ENCODE data around the gene PLOD3. TPM values are rescaled to one million over a fixed set of nuclear protein-coding genes. Genes with fewer than 3 reads are reported as not detected.
"Not testable (repeated sequence)": the region's sequence is repeated elsewhere in the genome, so short reads cannot be mapped to it uniquely, and the experiment has no call there.

PLOD3 gene
- polyA plus RNA-seq, 4 donors, result 42.1 to 50.0 (median 45.4) TPM

DNA sequence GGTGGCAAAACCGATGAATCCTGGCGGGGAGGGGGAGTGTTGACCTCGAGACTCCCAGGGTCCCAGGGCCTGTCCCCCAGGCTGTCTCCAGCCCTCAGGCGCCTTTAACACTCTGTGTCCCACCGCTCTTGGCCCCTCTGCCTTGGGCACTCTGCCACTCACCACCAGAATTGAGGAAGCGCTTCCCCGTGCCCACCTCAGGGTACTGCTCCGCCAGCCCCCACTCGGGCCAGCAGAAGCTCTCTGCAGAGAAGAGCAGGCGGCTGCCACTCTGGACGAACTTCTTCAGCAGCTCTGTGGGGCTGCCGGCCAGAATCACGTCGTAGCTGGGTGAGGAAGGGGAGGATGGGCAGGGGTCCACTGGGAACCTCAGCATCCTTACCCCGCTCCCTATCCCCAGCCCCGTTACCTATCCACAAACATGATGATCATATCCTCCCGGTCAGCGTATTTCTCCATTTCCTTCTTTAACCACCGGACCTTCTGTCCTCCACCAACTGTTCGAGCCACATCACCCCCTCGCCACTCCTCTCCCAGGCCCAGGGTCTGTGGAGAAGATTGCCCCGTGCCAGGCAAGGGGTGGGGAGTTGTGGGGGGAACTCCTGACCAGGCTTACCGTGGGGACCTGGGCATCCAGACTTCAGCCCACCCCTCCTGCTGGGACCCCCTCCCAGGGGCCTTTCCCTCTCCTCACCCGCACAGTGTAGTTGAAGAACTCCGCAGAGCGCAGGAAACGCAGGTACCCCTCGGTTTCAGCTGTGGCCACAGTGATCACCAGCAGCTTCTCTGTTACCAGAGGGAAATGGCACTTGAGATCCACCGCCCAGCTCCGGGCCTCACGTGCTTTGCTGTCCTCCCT, 1.2 kb downstream of the PLOD3 start:
- DNase-seq (ENCODE audit: low read depth in 4 of 4, low spot score in 3 of 4), result no peak

DNA sequence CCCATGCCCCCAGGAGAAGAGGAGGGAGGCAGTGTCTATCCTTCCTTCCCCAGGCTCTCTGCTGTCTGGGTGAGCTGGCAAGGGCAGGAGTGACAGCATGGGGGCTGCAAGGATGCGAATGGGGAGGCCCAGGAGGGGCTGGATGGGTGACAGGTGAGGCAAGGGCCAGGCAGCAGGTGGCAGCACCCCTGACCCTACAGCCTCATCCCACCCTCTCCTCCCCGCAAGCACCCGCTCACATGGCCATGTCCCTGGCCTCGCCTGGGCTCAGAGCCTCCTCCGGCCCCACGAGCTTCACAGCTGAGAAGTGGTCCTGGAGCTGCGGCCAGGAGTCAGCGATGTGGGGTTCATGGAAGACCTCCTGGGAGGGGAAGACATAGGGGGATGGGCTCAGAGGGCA, 5.4 kb downstream of the PLOD3 start:
- no peak for DNase-seq (ENCODE audit: low read depth in 4 of 4, low spot score in 3 of 4)

DNA sequence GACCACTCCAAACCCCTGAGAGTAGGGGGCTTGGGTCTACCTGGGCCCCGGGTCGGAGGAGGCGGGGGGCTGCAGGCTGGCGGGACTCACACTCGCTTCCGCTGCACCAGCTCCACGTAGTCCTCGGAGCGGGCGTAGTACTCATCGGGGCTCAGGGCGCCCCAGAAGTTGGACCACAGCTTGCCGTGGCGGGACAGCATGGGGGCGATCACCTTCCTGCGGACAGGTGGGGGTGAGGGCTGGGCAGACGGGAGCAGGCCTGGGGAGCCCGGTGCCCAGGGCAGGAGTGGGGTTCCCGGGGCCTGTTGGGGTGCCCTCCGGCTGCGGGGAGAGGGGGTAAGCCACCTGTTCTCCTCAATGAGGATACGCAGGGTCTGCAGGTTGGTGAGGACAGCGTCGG, 5.9 kb downstream of the PLOD3 start:
- no peak for DNase-seq (ENCODE audit: low read depth in 4 of 4, low spot score in 3 of 4)

DNA sequence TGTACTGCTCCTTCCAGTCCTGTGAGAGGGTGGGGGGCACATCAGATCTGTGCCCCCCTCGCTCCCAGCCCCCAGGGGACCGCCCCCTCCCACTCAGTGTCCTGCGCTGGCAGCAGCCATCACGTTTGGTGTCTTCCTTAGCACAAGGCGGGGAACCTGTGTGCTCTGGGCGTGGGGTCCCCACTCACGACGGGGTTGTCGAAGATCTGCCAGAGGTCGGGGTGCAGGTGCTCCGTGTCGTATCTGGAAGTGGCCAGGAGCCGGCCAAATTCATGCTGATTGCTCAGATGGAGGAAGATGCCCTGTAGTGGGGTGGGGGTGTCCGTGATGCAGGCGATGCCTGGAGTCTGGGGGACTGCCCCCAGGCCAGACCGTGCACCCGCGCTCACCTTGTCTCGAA, 7.2 kb downstream of the PLOD3 start:
- DNase-seq (ENCODE audit: low read depth in 4 of 4, low spot score in 3 of 4), result no peak

DNA sequence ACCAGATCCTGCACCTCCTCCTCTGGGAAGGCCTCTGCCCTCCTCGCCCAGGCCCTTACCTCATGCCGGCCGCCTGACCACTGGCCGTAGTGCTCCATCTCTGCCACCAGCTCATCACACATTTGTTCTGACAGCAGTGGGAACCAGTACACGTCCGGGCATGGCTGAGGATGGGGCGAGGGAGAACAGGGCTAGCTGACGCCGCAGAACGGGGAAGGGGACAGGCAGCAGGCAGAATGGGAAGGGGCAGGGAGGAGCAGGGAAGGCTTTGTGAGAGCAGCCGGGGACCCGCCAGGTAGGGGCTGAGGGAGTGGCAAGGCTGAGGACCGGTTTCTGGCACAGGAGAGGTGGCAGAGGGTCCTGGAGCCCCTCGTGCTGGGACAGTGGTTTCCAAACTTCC, 8.6 kb downstream of the PLOD3 start:
- DNase-seq (ENCODE audit: low read depth in 4 of 4, low spot score in 3 of 4), result no peak

DNA sequence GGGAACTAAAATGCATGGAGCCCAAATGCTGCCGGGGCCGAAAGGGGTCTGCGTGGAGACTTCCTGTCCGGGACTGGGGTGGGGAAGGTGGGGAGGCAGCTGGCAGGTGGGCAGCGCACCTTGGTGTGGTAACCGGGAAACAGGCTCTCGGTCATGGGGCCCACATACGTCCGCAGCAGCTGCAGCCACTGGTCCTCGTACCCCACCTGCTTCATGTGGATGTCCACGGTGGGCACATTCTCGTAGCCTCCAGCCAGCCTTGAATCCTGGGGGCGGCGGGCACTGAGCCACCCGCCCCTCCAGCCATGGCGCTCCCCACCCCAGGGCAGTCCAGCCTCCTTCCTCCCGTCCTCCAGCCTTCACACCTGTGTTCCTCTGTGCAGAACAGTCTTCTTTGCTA, 9.9 kb downstream of the PLOD3 start:
- DNase-seq (ENCODE audit: low read depth in 4 of 4, low spot score in 3 of 4), result no peak

DNA sequence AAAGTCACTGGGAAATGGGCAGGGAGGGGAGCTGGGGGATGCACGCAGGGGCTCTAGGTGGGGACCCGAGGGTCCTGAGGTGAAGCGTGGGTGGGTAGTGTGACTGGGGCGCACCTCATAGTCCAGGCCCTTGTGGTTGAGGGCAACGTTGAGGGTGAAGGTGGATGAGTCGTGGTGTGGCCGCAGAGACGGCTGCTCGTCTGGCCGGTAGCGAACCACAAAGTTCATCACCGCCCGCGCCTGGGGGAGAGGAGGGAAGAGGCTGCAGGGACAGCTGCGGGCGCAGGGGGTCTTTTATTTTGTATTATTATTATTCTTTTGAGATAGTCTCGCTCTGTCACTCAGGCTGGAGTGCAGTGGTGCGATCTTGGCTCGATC, 10.7 kb downstream of the PLOD3 start:
- no peak for DNase-seq (ENCODE audit: low read depth in 4 of 4, low spot score in 3 of 4)

DNA sequence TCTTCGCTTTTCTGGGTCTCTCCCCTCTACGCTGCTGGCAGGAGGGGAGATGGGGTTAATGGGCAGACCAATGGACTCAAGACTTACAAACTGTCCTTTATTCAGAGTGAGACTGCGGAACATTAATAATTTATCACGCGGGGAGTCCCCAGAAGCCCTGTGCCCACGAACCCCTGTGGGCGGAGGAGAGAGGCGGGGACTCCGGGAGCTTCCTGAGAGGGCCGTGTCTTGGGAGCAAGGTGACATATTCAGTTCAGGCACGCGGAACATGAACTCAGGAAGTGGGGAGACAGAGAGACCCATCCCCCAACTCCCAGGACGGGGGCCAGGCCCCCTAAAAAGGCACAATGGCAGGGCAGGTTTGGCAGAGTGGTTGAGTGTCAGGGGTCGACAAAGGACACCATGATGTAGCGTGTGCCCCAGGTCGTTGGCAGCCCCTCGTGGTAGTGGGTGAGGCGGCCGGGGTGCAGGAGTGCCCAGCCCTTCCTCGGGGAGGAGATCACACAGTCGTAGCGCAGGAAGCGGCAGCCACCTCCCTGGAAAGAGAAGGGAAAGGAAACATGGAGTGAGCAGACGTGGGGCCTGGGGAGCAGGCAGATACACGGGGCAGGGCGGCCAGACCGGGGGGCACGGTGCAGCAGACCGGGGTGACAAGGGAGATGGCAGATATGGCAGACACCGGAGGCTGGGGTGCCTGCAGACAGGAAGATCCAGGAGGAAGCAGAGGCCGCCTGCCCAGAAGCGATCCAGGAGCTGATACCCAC, 11.3 kb downstream of the PLOD3 start:
- no peak for DNase-seq (ENCODE audit: low read depth in 4 of 4, low spot score in 3 of 4)

DNA sequence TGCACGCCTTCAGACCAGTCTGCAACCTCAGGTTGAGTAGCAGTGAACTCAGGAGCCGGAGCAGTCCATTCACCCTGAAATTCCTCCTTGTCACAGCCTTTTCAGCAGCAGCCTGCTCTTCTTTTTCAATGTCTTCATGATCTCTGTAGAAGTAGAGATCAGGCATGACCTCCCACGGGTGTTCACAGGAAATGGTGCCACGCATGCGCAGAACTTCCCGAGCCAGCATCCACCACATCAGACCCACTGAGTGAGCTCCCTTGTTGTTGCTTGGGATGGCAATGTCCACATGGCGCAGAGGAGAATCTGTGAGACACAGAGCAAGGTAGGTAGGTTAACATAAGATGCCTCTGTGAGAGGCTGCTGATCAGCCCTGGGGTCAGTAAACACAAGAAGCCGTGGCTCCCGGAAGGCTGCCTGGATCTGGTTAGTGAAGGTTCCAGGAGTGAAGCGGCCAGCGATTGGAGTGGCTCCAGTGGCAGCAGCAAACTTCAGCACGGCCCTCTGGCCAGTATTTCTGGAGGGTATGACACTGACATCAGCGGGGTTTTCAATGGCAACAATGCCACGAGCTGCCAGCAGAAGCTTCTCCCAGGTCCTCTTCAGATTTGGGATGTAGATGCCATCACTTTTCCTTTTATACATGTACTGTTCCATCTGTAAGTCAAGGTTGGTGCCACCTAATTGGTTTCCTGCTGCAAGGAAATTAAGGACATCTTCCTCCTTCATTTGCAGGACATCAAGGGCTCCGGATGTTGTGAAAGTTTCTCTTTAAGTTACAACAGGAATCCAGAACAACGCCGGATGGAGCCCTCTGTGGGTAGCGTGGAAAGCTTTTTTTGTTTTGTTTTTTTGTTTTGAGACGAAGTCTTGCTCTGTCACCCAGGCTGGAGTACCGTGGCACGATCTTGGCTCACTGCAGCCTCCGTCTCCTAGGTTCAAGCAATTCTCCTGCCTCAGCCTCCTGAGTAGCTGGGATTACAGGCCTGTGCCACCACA, 13.3 kb downstream of the PLOD3 start:
- not testable (repeated sequence) for DNase-seq (ENCODE audit: low read depth in 4 of 4, low spot score in 3 of 4)

DNA sequence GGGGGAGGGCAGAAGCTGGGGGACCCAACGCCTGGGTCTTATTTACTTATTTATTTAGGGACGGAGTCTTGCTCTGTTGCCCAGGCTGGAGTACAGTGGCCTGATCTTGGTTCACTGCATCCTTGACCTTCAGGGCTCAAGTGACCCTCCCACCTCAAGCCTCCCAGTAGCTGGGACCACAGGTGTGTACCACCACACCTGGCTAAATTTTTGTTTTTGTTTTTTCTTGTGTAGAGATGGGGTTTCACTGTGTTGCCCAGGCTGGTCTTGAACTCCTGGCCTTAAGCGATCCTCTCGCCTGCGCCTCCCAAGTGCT, 14.8 kb downstream of the PLOD3 start:
- no peak for DNase-seq (ENCODE audit: low read depth in 4 of 4, low spot score in 3 of 4)

DNA sequence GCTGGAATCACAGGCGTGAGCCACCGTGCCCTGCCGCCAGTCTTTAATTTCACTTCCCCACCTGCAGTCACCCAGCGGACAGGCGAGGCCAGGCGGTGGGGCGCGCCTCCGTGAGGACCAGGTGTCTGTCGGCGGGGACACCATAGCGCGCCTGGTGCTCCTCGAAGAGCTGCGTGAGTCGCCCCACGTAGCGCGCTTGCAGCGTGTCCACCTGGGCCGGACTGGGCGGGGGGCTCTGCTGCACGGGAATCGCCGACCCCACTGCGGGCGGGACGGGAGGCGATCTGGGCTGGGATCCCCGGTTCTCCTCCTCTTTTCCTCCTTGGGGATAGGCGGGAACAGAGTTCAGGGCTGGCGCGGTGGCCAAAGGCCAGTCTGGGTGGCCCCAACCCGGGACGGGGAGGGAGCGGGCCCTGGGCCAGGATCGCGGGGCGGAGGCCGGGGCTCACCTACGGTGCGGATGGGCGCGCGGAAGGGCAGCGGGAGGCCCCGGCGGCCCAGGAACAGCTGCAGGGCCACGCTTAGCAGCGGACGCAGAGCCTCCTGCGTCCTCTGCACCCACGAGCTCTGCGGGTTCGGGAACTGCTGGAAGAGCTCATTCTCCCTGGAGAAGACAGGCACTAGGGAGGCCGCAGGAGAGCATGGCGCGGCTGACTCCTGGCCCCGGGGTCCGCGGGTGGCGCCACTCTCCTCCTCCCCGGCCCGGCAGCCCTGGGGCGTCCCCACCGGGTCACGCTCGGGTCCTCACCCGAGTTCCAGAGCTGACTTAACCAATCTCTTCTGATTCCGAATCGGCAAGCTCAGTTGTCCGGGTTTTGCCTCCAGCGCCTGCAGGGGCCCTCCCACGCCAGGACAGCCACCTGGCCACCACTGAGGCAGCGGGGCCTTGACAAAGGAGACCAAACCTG, 15.4 kb downstream of the PLOD3 start:
- DNase-seq (ENCODE audit: low read depth in 4 of 4, low spot score in 3 of 4), result no peak

DNA sequence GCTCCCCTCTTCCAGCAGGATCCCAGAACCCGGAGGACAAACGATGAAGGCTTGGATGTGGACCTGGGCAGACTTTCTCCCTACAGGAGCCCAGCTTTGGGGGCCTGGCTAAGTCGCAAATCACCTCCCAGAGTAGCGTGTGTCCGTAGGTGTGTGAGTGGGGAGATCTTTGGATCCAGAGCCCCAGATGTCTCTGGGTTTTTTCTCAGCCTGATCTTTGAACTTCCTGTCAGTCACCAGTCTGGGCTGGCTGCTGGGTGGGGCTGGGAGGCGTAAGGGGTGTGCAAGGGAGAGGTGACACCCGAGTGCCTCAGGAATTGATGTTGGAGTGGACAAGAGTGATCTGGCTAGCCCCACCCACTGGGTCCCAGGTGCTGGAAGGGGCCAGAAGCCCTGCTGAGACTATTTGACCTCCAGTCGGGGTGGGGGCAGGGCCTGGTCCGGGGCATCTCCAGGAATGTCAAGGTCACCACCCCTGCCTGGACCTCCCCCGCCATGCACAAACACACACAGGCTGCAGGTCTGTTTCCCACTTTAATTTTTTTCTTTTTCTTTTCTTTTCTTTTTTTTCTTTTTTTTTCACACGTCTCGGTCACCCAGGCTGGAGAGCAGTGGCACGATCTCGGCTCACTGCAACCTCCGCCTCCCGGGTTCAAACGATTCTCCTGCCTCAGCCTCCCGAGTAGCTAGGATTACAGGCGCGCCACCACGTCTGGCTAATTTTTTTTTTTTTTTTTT, 16.4 kb downstream of the PLOD3 start, which contains the start of gene MOGAT3:
TSS of gene MOGAT3 (minus strand) at position 175 of the 738 bp plus-strand sequence. CDS start 182 bp downstream, outside the sequence.
- DNase-seq (ENCODE audit: low read depth in 4 of 4, low spot score in 3 of 4), result no peak

DNA sequence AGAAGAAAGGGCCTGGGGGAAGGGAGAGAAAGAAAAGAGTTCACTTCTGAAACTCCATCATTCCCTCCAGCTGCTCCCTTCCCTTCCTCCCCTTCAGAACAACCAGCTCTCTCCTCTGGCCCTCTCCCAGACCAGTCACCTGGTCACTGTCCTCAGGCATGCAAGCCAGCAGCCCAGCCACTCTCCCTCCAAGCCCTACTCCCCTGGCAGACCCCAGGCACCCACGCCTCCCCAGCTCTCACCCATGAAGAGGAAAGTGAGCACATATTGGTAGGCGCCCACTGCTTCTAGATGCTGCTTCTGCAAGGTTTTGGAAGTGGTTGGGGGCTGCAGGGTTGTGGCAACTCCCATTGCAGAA, 16.9 kb downstream of the PLOD3 start:
- DNase-seq (ENCODE audit: low read depth in 4 of 4, low spot score in 3 of 4), result no peak

DNA sequence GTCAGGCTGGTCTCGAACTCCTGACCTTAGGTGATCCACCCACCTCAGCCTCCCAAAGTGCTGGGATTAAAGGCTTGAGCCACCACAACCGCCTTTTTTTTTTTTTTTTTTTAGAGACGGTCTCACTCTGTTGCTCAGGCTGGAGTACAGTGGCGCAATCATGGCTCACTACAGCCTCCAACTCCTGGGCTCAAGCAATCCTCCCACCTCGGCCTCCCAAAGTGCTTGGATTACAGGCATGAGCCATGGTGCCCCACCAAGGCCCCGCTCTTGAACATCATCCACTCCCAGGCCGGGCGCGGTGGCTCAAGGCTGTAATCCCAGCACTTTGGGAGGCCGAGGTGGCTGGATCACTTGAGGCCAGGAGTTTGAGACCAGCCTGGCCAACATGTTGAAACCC, 17.9 kb downstream of the PLOD3 start:
- DNase-seq (ENCODE audit: low read depth in 4 of 4, low spot score in 3 of 4), result not testable (repeated sequence)

DNA sequence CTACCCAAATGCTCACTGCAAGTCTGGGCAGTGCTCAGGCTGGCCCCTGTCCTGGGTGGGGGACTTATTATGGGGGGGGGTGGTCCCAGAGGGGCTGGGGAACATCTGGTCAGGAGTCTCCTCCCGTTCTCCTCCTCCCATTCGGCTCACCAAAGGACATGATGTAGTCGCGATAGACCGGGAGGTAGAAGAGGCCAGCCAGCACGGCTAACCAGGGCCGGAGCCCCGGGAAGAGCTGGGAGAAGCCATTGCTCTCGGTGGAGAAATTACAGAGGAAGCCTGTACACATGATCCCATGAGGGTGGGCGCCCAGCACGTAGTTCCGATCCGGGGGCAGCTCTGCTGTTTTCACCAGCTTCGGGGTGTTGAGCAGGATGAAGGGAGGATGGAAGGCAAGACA, 18.9 kb downstream of the PLOD3 start:
- no peak for DNase-seq (ENCODE audit: low read depth in 4 of 4, low spot score in 3 of 4)

DNA sequence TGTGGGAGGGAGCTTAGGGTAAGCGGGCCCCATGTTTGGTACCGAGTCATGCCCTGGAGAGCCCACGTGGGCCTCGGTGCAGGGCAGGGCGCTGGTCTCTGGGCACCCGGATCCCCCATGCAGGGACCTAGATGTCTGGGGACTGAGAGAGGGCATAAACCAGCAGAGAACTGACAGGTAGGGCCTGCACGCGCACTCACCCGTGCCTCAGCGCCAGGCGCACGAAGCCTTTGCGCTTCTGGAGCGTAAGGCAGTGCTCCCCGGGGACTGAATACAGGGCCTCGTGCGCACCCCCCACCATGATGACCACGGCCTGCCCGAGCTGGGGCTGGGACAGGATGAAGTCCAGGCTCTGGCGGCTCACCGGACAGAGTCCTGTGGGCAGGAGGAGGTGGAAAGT, 19.4 kb downstream of the PLOD3 start:
- no peak for DNase-seq (ENCODE audit: low read depth in 4 of 4, low spot score in 3 of 4)

DNA sequence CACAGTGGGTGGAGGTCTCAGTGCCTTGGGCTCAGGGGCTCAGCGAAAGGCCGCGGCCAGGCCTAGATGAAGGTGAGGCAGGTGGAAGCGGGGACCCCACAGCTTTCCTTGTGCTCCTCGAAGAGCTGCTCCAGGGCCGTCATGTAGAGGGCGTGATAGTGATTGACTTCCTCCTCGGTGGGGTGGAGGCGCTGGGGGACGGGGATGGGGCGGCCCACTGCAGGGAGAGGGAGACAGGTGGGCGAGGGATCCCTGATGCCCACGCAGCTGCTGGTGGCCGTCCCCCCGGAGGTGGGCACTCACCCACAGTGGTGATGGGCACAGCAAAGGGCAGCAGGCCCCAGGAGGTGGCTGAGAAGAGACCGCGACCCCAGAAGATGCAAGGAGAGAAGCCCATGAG, 21.5 kb downstream of the PLOD3 start:
- no peak for DNase-seq (ENCODE audit: low read depth in 4 of 4, low spot score in 3 of 4)

DNA sequence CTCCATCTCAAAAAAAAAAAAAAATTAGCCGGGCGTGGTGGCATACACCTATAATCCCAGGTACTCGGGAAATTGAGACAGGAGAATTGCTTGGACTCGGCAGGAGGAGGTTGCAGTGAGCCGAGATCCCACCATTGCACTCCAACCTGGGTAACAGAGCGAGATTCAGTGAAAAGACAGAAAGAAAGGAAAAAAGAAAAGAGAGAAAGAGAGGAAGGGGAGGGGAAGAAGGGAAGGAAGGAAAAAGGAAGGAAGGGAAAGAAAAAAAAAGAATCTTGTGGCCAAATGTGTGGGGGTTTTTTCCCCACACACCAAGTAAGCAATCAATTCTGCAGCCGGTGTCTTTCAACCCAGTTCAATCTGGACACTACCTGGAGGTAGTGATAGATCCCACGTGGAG, 28.3 kb downstream of the PLOD3 start:
- DNase-seq (ENCODE audit: low read depth in 4 of 4, low spot score in 3 of 4), result no peak

DNA sequence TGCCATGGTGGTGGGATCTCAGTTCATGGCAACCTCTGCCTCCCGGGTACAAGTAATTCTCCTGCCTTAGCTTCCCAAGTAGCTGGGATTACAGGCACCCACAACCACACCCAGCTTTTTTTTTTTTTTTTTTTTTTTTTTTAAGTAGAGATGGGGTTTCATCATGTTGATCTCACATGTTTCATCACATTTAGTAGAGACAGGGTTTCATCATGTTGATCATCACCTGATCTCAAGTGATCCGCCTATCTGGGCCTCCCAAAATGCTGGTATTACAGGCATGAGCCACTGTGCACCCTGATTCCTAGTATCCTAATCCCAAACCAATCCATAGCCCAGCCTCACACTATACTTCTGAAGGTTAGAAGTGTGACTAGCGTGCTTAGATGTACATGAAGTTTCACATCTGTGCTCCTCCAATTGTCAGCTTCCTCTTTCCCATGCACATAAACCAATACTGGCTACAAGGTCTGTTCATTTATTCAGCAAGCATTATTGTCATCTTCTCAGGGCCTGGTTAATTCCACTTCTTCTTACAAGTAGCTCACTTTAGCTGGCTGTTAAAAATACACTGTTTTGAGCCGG, 30.4 kb downstream of the PLOD3 start:
- no peak for DNase-seq (ENCODE audit: low read depth in 4 of 4, low spot score in 3 of 4)
